ENCODE measurements around the gene PACS1.
A peak's percentile ranks its signal among the peaks of the same experiment; 100 is the strongest.

The PACS1 gene

DNA sequence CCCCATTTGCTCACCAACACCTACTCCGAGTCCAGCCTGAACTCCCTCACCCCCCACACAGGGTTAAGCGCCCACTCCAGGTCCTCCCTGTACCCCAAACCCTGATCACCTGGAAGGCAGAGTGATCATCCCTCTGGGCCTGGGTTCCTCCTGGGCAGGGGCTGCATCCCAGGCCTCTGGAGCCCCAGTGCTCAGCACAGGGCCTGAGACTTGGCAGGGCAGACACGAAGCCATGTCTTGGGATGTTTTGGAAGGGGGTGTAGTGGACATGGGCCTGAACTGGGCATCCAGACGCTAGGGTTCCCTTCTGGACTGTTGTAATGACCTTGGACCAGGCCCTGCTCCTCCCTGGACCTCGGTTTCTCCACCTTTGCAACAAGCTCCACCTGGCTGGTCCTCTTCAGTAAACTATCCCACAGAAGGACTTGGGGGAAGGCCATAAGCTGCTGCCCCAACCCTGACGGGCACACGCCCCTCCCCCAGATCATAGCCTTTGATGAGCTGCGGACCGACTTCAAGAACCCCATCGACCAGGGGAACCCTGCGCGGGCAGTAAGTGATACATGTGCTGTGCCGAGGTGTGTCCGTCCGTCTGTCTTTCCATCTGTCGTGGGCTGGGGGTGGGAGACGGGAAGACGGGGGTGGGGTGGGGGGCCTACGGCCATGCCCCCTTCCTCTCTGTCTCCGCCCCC is 211.8 kb downstream of the PACS1 start:
- FAIRE-seq (no peak), DNase-seq (ENCODE audit: insufficient read length, low spot score) (no peak)

- DNase-seq (ENCODE audit: insufficient read length, low spot score) (peak; percentile 99), FAIRE-seq (peak; percentile 90)
Observed at GRCh38 chr11:66282468-66283455, 212.7 kb downstream of the PACS1 start.

- DNase-seq (ENCODE audit: insufficient read length, low spot score) (no peak), FAIRE-seq (no peak)
Observed at GRCh38 chr11:66283461-66284105, 213.5 kb downstream of the PACS1 start.

DNA sequence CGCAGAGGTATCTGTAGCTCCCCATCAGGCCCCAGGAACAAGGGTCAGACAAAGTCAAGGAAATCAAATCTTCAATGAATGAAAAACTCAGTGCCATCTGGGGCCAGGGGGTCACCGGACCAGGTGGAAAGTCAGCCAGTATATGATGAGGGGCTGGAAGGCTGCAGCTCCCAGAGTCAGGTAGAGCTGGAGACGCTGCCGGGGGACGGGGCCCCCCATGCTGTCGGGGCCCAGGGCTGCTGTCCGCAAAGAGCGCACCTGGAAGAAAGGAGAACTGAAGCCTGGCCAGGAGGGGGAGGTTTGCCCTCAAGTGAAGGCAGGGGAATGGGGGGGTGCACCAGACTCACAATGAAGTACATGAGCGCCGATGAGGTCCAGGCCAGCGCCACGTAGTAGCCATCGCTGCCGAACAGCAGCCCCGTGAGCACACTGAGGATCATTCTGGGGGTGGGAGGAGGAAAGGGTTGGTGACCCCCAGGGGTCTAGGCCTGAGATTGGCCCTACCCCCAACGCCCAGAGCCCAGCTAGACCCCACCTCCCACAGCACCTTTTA is 214.5 kb downstream of the PACS1 start:
- DNase-seq (ENCODE audit: insufficient read length, low spot score) (no peak), FAIRE-seq (no peak)

GRCh38 chr11:66285250-66285947 is 215.3 kb downstream of the PACS1 start:
- FAIRE-seq = no peak
- no peak for DNase-seq (ENCODE audit: insufficient read length, low spot score)

DNA sequence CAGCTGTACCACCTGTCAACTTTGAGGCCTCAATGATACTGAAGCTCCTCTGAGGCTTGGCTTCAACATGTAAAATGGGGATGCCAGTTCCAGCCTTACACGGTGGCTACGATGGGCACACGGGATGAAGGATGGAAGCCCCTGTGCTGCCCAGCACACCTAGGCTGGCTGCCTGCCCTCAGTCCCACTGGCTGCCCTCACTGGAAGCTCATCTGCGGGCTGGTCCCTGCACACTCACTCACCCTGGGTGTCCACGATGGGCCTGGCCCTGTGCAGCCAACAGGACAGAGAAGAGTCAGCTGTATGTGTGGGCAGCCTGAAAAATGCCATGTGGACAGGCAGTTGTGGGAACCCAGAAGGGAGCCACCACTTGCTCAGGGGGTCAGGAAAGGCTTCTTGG is 216.6 kb downstream of the PACS1 start:
- FAIRE-seq = no peak

GRCh38 chr11:66287211-66287888 is 217.3 kb downstream of the PACS1 start:
- DNase-seq (ENCODE audit: insufficient read length, low spot score) (no peak), FAIRE-seq (no peak)

More for the DNA sequence above, 216.6 kb downstream of the PACS1 start:
- DNase-seq (ENCODE audit: insufficient read length, low spot score) = no peak

DNA sequence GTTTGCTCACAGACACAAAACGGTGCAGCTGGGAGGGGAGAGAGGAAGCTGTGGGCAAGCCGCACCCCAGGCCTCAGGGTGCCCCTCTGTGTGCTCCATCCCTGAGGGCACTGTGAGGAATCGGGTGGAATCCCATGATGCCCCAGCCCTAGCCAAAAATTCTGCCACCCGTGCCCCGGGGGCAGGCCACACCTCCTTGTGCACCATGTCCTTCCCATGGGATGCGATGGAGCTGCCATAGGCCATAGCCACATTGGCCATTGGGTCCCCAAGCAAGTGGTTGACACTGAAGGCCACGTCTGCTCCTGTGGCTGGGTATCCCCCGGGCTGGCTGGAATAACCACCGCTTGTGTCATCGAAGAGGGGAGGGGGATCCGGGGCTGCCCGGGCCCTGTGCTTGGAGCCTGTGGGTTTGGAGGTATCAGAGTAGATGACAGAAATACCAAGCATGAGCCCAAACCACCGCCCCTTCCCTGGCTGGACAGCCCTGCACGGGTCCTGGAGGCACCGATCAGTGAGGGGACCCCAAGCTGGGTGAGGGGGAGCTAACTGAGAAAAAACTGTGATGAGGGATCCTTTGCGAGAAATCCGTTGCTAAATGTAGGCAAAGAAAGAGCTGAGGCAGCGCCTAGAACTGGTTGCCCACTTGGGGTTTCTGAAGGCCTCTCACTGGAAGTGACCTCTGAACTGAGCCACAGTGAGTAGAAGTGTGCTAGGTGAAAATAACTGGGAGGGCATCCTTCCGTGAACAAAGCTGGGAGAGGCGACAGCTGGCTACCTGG is 218.0 kb downstream of the PACS1 start:
- FAIRE-seq (peak; percentile 14), DNase-seq (ENCODE audit: insufficient read length, low spot score) (no peak)

DNA sequence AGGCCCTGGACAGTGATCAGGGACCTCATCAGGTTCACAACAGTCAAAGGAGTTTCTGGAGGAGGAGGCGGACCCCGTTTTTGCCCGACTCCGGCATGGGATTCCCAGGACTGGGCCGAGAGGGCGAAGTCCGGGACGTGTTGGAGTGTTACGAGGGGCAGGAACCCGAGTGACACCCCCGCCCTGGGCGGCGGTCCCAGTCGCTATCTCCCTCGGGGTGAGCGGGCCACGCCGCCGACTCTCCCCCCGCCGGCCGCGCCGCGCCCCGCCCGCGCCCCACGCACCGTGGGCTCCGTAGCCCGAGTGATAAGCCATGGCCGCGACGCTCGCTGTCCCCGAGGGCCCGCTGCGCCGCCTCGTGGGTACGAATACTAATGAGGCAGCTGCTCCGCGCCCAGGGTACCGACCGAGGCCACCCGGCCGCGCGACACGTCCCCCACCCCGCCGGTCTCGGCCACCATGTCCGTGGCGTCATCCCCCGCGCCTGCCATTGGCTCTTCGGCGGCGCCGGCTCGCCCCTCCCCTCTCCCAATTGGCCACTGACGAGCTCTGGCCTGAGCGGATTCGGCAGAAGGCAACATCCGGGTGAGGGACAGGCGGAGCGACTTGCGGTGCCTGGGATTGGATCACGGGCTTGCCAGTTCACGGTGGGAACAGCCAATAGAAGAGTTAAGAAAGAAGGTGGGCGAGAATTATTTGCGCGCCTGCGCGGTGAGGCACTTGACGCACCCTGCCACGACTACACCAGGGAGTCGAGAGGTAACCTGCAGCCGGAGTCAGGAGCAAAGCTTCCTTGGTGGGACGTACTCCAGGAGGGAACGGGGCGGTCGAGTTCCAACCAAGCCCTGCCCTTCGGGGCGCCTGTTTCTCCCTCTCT is 218.8 kb downstream of the PACS1 start, which contains the start of gene YIF1A:
TSS of gene YIF1A (minus strand) at position 473 of the 877 bp plus-strand sequence. CDS start at position 315, 158 bp downstream.
- peak; percentile 100 for DNase-seq (ENCODE audit: insufficient read length, low spot score)
- peak; percentile 99 for FAIRE-seq

DNA sequence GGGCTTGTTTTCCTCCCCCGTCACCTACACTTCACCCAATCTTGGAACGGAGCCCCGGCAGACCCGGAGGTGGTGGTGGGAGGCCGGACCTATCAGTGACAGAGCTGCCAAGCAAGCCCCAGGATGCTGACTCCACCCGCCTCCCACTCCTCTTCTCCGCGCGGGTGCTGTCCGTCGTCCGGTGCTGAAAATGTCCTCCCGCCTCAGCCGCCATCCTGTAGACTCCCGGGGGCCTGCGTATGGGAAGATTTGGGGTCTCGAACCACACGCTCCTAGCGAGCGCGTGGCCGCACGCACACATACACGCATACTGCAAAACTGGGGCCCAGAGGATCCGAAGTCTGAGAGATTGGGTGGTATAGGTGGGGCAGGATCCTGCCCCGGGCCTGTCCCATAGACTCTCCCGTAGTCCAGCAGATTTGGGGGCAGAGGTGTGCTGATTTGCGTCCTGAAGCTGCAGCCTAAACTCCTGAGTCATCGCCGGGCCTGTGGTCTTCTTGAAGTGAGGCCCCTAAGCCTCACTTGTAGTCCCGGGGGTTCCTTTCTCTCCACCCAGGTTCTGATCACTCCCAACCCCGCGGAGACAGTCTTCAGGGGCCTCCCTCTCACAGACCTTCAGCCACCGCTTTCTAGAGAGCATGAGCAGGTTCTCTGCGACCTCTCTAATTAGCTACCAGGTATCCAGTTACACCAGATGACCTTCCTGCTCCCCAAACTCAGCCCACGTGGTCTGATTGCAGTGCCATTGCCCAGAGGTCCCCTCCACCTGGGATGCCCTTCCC is 219.7 kb downstream of the PACS1 start:
- DNase-seq (ENCODE audit: insufficient read length, low spot score) (peak; percentile 96), FAIRE-seq (no peak)

DNA sequence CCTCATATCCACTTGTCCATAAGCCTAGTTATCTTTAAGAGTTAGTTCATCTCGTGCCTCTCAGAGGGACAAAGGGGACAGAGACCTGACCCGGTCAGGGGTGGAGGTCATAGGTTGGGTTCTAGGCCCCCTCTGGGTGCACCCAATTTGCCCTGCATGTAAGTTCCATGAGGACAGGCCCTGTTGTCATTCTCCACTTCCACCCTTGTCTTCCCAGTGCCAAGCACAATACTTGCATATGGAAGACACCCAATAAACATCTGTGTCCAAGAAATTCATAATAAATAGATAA is 220.2 kb downstream of the PACS1 start:
- no peak for FAIRE-seq
- no peak for DNase-seq (ENCODE audit: insufficient read length, low spot score)

- FAIRE-seq (no peak), DNase-seq (ENCODE audit: insufficient read length, low spot score) (no peak)
Observed at GRCh38 chr11:66291303-66291705, 221.2 kb downstream of the PACS1 start.

- FAIRE-seq = no peak
- no peak for DNase-seq (ENCODE audit: insufficient read length, low spot score)
Observed at GRCh38 chr11:66291706-66292542, 221.9 kb downstream of the PACS1 start, which contains the start of gene TMEM151A. Gene TMEM151A (plus strand): TSS chr11:66291894. CDS start chr11:66292014, 120 bp downstream.

GRCh38 chr11:66292543-66293332 is 222.7 kb downstream of the PACS1 start:
- FAIRE-seq = no peak
- DNase-seq (ENCODE audit: insufficient read length, low spot score) = no peak

GRCh38 chr11:66293352-66293751 is 223.3 kb downstream of the PACS1 start:
- FAIRE-seq (no peak), DNase-seq (ENCODE audit: insufficient read length, low spot score) (no peak)

Measured in GM19239 (cell line).